KG1 (cell line): ENCODE data around the gene EMILIN3.

ENCODE experiments used
- DNase-seq: peaks from one replicate; lab custom pipeline; 2025; lab: John Stamatoyannopoulos, UW

EMILIN3 gene

DNA sequence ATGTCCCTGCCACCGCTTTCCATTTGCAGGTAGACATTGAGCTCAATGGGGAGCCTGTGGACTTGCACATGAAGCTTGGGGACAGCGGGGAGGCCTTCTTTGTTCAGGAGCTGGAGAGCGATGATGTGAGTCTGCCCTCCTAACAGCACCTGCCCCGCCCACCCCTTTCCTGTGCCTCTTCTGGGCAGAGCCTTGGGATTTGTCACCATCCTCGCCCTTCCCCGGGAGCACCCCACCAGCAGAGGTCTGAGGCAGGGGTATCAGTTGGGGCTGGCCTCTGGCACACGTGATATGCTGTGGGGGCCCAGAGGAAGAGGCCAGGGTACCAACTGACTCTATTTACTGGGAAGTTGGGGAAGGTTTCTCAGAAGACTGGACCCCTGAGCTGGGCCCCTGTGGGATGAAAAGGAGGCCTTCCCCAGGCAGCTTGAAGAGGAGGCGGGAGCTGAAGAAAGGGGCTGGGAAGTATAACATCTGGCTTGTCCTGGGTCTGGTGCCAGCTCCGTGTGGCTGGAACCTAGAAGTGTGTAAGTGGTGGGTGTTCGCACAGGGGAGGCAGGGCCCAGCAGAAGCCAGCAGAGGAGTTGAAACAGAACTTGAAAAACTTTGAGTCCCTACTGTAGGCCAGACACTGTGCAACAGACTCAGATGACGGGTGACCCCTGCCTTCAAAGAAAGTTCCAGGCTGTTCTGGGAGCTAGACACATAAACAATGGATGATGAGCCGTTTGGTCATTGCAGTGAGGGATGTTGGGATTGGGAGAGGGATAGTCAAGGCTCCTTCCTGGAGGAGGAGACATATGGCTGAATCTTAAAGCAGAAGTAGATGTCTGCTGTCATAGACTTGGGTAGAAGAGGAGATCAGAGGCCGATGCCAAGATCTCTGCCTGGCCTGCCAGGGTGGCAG lies 18.8 kb downstream of the EMILIN3 start:
- no peak for DNase-seq

GRCh38 chr20:41345729-41346067 lies 20.9 kb downstream of the EMILIN3 start:
- no peak for DNase-seq

DNA sequence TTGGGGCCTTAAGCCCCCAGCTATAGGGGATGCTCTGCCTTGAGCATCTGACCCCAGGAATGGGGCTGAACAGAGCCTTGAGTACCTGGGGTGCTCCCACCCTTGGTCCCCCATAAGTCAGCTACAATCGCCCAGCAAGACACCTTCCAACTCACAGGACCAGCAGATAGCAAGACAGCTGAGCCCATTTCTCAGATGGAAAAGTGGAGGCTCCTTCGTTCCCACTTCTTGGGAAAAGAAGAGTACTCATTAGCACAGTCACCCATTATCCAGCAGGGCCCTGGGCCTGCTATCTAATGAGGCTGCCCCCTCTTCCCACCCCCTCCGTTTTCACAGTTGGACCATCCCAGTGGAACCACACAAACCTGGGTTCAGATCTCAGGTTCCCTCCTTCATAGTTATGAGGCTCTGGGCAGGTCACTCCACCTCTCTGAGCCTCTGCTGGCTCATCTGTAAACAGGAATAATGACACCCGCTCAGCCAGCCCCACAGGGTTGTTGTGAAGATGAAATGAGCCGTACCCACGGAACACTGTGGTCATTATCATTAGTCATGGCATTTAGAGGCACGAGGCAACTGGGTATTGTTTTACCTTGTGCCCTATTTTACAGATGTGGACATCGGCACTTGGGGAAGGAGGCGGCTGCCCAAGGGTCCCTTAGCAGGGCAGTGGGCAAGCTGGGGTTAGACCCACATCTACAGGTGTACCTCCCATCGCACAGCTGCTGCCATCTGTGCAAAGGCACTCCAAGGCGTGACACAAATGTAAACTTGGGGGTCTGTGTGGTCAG lies 21.5 kb downstream of the EMILIN3 start:
- DNase-seq, result no peak

DNA sequence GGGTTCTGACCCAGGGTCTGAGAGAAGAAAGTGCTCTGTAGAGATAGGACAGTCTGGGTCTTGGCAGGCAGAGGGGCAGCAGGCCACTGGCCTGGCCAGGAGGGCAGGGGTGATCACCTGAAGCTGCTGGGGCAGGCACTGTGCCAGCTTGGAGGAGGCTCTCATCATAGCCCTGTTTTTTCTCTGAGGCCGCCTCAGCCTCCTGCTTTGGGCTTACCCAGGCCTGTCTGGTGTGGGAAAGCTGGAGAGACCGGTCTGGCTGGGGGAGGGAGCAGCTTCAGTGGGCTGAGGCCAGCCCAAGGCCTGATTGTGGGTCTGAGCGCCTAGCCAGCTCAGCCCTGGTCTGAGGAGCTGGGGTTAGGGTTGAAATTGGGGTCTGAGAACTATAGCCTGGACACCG lies 22.1 kb downstream of the EMILIN3 start:
- DNase-seq, result no peak

DNA sequence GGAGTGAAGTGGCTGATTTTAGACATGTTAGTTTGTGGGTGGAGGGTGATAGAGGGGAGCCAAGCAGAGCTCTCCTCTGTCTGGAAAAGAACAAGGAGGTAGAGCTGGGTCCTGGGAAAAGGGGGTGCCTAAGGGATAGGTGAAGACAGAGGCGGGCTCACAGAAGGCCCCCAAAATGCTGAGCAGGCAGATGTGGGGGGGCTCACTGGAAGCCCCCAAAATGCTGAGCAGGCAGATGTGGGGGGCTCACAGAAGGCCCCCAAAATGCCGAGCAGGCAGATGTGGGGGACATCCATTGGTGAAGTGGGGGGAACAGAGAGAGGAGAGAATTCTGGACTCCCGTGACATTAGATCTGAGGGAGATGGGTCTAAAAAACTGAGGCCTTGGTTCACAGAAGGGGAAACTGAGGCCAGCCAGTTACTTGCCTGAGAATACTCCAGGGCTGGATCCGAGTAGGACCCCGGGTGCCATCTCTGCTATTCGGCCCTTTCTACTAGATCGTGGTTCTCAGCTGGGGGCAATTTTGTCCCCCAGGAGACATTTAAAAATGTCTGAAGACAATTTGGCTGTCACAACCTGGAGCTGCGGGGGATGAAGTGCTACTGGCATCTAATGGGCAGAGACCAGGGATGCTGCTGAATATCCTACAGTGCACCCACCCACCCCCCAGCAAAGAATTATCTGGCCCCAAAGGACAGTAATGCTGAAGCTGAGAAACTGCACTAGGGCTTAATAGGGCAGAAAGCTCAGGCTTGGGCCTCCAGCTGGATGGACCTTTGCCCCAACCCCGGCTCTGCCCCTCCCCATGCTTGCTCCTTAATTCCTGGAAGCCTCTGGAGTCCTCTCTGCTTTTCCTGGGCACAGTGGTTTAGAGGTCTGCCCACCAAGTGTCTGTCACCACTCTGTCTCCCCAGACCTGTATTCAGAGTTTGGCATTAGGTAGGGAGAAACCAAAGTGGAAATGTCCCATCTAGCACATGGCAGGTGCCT lies 23.8 kb downstream of the EMILIN3 start:
- DNase-seq, result no peak

GRCh38 chr20:41340327-41341055 lies 26.1 kb downstream of the EMILIN3 start, which contains the start of gene LPIN3:
Gene LPIN3 (plus strand): TSS chr20:41340821. CDS start chr20:41345804, 4,983 bp downstream.
- DNase-seq, result no peak

DNA sequence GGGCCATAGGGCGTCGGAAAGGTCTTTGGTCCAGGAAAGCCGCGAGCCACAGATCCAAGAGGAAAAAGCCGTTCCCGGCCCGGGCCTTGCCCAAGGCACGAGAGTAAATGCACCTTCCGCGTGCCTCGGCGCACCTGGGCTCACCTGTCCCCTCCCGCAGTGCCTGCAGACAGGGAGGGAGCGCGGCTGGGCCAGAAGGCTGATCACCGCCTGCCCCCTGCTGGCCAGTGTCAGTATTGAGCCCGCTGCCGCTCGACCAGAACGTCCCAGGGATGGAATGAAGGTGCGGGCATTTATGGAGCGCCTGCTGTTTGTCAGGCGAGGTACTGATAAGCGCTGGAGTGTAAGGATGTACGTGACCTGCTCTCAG lies 26.7 kb downstream of the EMILIN3 start:
- peak; percentile 15 for DNase-seq

- DNase-seq, result no peak
These were observed 29.7 kb downstream of the EMILIN3 start for GRCh38 chr20:41336711-41337492.

- DNase-seq, result no peak
These were observed 31.0 kb downstream of the EMILIN3 start for GRCh38 chr20:41335591-41335990.

DNA sequence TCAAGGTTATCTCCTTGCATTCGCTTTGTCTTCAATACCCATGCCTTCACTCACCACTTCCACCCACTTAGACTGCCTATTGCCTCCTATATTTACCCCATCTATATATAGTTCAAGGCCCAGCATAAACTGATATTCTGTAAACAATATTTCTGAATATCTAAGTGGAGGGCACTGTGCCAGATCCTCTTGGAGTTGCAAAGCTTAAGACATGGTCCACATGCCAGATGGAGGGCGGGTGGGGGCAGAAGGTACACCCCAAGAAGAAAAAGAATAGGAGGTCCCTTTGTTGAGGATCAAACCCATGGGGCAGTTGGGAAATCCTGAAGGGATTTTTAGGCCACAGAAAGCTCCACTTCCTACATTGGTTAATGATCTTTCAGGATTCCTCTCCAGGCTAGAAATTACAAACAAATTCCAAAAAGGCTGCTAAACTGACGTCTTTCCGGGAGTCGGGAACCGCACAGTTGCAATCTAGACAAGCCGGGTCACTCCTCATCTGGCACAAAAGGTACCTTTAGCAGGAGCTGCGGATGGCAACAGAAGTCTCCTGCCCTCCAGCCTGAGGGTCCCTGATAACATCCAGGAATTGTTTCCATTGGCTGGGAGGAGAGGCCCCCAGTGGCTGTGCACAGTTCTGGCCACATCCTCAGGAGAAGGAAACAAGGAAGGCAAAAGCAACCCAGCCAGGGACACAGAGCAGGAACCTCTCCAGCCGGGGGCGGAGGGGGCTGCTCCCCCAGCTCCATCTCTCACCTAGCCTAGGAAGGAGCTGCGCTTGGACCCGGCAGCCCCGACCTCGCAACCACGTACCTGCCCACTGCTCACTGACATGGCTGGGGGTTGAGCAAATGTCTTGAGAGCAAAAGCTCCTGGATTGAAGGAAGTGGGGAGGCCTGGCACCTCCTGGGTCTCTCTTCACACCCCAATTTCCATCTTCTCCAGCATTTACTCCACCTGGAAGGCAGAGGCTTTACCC lies 31.9 kb downstream of the EMILIN3 start:
- no peak for DNase-seq

DNA sequence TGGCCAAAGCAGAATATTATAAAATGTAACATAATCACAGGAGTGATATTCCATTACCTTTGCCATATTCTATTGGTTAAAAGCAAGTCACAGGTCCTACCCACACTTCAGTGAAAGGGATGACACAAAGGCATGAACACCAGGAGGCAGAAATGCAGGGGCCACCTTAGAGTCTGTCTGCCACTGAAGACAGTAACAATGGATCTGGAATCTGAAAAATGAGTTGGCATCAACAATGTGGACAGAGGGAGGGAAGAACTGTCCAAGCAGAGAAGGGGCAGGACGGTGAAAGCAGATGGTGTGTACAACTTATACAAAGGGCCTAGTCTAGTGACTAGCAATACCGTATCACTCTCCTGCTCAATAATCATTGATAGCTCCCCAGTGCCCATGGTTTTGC lies 32.6 kb downstream of the EMILIN3 start:
- DNase-seq, result no peak

DNA sequence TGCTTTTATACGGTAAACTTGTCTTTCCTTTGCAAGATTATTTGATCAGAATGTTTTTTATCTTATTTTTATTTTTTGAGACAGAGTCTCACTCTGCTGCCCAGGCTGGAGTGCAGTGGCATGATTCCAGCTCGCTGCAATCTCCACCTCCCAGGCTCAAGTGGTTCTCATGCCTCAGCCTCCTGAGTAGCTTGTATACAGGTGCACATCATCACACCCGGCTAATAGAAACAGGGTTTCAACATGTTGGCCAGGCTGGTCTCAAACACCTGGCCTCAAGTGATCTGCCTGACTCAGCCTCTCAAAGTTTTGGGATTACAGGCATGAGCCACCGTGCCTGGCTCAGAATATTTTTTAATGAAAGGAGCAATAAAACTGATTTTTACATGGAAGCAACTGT lies 34.9 kb downstream of the EMILIN3 start:
- no peak for DNase-seq

- no peak for DNase-seq
These were observed 35.7 kb downstream of the EMILIN3 start for GRCh38 chr20:41330941-41331340.

GRCh38 chr20:41330343-41330720 lies 36.3 kb downstream of the EMILIN3 start:
- DNase-seq, result no peak

DNA sequence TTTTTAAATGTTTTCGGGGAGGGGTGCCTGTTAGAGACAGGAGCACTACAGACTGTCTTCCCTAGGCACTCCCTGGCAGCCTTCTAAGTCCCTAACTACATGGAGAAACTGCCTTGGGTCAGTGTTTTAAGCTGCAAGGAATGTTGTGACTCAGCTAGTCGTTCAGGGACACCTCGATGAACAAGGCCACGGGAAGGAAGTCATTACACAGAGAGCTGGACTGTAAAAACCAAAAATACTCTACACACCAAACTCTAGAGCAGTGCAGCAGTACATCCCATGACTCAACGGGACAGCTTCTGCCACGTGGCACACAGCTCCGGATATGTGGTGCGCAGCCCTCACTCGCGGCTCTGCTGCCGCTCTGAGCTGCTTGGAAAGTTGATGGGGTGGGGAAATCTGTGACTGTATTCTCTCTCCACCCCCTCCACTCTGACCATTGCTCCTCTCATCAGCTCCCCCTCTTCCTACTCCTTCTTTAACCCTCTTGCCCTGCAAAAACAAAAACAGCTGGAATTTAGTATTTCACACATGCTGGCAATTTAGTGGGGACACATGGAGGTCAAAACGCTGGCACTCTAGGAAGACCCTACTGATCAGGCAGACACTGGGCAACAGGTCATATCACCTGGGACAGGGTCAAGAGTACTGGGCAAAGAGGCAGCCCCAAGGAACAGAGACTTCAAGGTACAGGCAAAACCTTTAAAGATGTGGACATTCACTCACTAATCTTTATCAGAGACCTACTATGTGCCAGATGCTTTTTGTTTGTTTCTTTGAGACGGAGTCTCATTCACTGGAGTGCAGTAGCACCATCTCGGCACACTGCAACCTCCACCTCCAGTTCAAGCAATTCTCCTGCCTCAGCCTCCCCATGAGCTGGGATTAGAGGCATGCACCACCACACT lies 36.9 kb downstream of the EMILIN3 start:
- peak; percentile 37 for DNase-seq

GRCh38 chr20:41327178-41327577 lies 39.4 kb downstream of the EMILIN3 start:
- no peak for DNase-seq

DNA sequence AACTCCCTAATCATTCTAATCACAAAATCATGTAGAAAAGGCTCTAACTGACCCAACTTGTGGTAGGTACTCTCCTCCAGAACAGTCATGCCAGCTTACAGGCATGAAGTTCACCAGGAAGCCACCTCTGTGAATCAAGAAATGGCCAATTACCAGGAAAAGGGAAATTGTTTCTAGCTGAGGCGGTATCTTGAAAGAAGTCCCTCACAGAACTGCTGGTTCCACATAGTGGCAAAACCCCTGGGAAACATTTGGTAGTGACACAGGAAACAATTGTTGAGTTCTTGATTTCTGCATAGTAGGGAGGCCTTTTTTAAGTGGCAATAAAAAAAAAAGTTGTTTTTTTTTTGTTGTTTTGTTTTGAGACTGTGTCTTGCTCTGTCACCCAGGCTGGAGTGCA lies 45.6 kb downstream of the EMILIN3 start:
- no peak for DNase-seq

- DNase-seq, result no peak
These were observed 46.2 kb downstream of the EMILIN3 start for GRCh38 chr20:41320441-41320840.
